Fibroblast of lung (primary cell): Measurements from ENCODE around the gene APP.

Experiments used
- CTCF ChIP-seq, 2 donors: IDR thresholded peaks in 1 of 2; conservative IDR thresholded peaks in 1 of 2; 1 replicate in 1 of 2; 2 replicates in 1 of 2; pipeline ENCODE4 v1.5.1; 2011 to 2012; ENCODE audit warnings: low read length in 2 of 2, control low read depth in 1 of 2, inconsistent platforms in 1 of 2, low read depth in 1 of 2, mild to moderate bottlenecking in 1 of 2
- EZH2 ChIP-seq: IDR thresholded peaks from 2 replicates; pipeline ENCODE4 v1.5.1; 2012; ENCODE audit warnings: low read length, control low read depth, mild to moderate bottlenecking; ENCODE audit errors: missing control alignments

- TF ChIP-seq CTCF (conservative IDR thresholded peaks at IDR 0.05 in 1 of 2, IDR thresholded peaks at IDR 0.05 in 1 of 2; ENCODE audit: low read depth in 1 of 2, low read length in 2 of 2): no peak
- TF ChIP-seq EZH2: no peak
Measured at GRCh38 chr21:26167593-26167992, 3.0 kb downstream of the APP start.
